ACC112 (cell line): ENCODE results near the gene GNA12.
A peak's percentile ranks its signal among the peaks of the same experiment; 100 is the strongest.

Source experiments
- H2AFZ ChIP-seq: fragments of 200-600 bp; sonication (generic); one replicate; pipeline ENCODE4 v1.6.0; 2017; ENCODE audit warnings: antibody characterized with exemption, low read length; ENCODE audit not compliant: unreplicated experiment
- H3K27ac ChIP-seq: fragments of 200-600 bp; sonication (generic); 2 replicates; pipeline ENCODE4 v1.5.1; 2014; ENCODE audit warnings: low read depth, mild to moderate bottlenecking, antibody characterized with exemption, low read length, moderate library complexity
- H3K27me3 ChIP-seq: fragments of 200-600 bp; sonication (generic); 2 replicates; pipeline ENCODE4 v1.6.1; 2014; ENCODE audit warnings: mild to moderate bottlenecking, antibody characterized with exemption, low read length, moderate library complexity, mixed read lengths; ENCODE audit not compliant: insufficient read depth
- H3K36me3 ChIP-seq: fragments of 200-600 bp; sonication (generic); 2 replicates; pipeline ENCODE4 v1.6.1; 2016; ENCODE audit warnings: mild to moderate bottlenecking, antibody characterized with exemption, low read length, moderate library complexity, mixed read lengths; ENCODE audit not compliant: insufficient read depth
- H3K4me1 ChIP-seq: fragments of 200-600 bp; sonication (generic); one replicate; pipeline ENCODE4 v1.6.1; 2016; ENCODE audit warnings: low read length, mixed read lengths; ENCODE audit not compliant: insufficient read depth, unreplicated experiment, control insufficient read depth
- H3K4me3 ChIP-seq: fragments of 200-600 bp; sonication (generic); 2 replicates; pipeline ENCODE4 v1.5.1; 2014; ENCODE audit warnings: mild to moderate bottlenecking, low read depth, low read length
- H3K79me2 ChIP-seq: fragments of 200-600 bp; sonication (generic); one replicate; pipeline ENCODE4 v1.6.0; 2016; ENCODE audit warnings: low read length; ENCODE audit not compliant: control insufficient read depth, unreplicated experiment, insufficient read depth

The GNA12 gene

DNA sequence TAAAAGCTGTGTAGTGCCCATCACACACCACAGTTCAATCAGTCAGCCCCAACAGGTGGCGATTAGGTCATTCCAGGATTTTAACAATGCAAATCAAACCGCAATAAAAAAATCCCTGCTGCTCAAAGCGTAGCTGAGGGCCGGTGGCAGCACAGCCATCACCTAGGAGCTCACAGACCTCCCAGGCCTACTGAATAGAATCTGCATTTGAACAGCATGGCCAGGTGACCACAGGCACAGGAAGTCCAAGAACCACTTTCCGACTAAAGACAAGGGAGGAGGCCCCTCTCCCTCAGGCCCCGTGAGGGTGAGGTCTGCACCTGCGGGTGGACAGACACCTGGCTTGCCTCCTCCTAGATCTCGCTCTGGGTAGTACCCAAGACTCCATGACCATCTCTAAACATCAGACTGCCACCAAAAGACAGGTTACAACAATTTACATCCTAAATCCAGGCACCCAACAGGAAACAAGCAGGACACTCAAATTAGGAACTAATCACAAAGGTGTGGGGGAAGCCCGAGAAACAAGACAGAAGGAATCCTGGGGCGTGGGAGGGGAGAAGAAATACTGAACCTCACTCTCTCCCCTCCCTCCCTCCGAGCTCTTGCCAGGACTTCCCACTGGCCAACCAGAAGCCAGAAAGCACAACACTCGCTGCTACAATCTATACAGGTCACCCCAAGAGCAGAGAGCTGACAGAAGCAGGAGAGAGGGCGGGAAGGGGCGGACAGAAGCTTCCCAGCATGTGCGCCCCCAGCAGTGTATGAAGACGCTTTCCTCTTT is 19.2 kb downstream of the GNA12 start:
- H3K79me2 ChIP-seq, result peaks cover 61% of the 10 kb centered on the region
- H3K27ac ChIP-seq, result no peak overlapping the region
- H2AFZ ChIP-seq, result no peak overlapping the region
- no peaks in the 10 kb centered on the region for H3K36me3 ChIP-seq
- H3K27me3 ChIP-seq, result no peaks in the 10 kb centered on the region
- no peak overlapping the region for H3K4me3 ChIP-seq
- H3K4me1 ChIP-seq, result peaks cover 38% of the 10 kb centered on the region

DNA sequence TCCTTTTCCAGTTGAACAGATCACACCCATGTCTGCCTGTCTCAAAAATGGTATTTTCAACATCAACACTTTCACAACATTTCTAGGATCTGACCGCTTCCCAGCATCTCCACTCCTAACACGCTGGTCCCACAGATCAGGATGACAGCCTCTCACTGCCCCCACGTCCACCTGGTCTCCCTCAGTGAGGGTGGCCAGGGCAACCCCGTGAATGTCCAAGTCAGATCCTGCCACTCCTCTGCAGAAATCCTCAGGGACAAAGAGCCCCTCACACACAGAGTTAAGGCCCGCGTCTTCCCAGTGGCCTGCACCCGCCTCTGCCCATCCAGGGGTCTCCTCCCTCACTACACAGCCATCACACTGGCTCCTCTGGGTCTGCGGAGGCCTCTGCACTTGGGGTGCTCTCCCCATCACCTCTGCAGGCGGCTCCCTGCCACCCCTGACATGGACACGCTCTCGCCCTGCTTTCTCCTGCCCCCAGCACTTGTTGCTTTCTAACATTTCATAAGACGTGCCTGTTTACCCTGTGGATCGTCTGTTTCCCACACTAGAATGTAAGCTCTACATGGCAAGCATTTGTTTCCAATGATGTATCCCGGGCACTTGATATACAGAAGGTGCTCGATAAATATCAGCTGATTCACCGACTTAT is 20.0 kb downstream of the GNA12 start:
- Histone ChIP-seq H3K4me3 (no peak overlapping the region), H3K36me3 (no peaks in the 10 kb centered on the region), H2AFZ (no peak overlapping the region), H3K27me3 (no peaks in the 10 kb centered on the region), H3K27ac (no peak overlapping the region), H3K4me1 (peaks cover 45% of the 10 kb centered on the region), H3K79me2 (peaks cover 68% of the 10 kb centered on the region)

DNA sequence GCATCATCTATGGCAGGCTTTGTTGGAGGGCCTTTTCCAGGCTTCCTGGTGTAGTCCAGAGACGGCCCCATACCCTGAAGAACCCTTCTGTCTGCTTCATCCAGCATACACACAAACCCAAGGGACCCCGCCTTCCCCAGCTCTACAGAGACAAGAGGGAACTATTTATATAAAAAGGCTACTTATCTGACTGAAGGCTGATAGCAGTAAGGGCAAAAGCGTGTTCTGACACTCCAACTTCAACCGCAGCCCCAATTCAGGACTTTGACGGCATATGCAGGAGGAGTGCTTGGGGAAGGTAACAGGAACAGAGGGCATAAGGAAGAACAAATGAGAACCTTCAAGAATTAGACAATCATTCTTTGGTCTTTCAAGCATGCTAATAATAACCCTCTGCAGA is 21.0 kb downstream of the GNA12 start:
- Histone ChIP-seq H3K79me2 (peaks cover 74% of the 10 kb centered on the region), H3K4me1 (peaks cover 55% of the 10 kb centered on the region), H3K27ac (peak overlapping the region; percentile 95)

DNA sequence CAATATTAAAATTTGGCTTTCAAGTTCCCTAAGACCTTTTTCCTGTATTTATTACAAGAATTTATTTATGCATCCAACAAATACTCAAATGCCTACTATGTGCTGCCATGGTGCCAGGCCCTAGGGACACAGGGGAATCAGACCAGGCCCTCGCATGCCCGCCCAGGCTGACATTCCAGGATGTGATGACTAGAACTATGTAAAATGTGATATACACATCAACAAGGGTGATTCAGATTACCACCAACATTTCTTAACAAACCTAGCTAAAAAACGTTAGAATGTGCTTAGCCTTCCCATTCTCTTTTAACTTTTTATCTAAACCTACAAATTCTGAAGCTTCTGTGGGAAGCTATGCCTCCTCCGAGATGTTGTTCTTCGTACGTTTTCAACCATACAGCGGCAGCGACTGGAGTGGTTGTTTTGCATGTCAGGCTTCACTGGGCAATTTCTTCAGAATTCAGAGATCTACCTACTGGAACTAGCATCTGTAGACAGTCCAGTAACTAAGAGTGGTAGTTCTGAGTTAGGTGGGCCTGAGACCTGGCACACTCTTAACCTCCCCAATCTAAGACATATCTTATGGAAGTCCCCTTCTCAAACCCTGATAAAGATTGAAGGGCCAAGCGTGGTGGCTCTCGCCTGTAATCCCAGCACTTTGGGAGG is 22.1 kb downstream of the GNA12 start:
- no peaks in the 10 kb centered on the region for H3K27me3 ChIP-seq
- peaks cover 58% of the 10 kb centered on the region for H3K4me1 ChIP-seq
- no peaks in the 10 kb centered on the region for H3K36me3 ChIP-seq
- H3K27ac ChIP-seq, result peak overlapping the region; percentile 95
- H3K4me3 ChIP-seq, result 0 out of 2 replicates have a peak overlapping the region, but pooled peaks have one; percentile 0
- no peak overlapping the region for H2AFZ ChIP-seq
- H3K79me2 ChIP-seq, result peaks cover 78% of the 10 kb centered on the region

More for the DNA sequence above, 21.0 kb downstream of the GNA12 start:
- H3K36me3 ChIP-seq, result no peaks in the 10 kb centered on the region
- no peak overlapping the region for H2AFZ ChIP-seq
- H3K4me3 ChIP-seq, result no peak overlapping the region
- no peaks in the 10 kb centered on the region for H3K27me3 ChIP-seq

DNA sequence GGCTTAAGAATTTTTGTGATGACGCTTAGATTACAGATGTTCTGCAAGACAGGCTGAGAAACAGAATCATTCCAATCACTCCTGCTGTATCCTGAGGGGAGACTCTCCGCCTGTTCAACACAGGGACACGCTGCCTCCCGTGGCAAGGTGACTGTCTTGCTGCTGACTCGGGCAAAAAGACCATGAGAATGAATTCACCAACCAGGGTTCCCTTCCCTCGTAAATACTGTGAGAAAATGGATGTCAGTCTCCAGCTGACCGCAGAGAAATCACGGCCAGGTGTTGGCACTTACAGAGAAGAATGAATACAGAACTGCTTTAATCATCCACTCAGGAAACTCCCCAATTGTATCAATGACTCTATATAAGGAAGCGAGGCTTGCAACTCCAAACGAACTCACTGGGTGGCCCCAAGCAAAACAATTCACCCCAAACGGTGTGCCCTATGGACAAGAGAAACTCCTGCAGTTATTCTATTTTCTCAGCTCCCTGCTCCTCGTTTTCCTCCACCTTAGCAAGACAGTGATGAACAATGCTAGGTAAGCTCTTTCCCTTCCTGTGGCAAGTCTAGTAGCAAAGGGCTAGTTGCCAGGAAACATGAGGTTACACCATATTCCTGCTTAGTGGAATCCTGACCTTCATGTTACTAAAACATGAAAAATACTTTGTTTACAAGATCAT is 22.8 kb downstream of the GNA12 start:
- Histone ChIP-seq H3K27ac (peak overlapping the region; percentile 95), H3K4me1 (peaks cover 58% of the 10 kb centered on the region), H3K79me2 (peaks cover 79% of the 10 kb centered on the region)

DNA sequence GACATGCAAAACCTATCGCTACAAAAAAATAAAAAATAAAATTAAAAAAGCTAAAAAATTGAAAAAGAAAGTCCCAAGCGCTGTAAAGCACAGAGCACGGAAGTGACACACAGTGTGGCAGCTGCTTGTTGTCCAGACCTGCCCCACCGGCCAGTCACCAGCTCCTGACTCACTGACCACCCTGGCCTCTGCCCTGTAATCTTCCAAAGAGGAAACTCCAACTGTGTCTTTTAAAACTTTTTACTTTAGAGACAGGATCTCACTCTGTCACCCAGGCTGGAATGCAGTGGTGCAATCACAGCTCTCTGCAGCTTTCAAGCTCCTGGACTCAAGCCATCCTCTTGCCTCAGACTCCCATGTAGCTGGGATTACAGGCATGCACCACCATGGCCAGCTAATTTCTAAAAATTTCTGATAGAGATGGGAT is 23.6 kb downstream of the GNA12 start:
- Histone ChIP-seq H2AFZ (no peak overlapping the region), H3K79me2 (peaks cover 78% of the 10 kb centered on the region), H3K4me3 (no peak overlapping the region), H3K4me1 (peaks cover 58% of the 10 kb centered on the region), H3K27me3 (no peaks in the 10 kb centered on the region), H3K36me3 (no peaks in the 10 kb centered on the region), H3K27ac (peak overlapping the region; percentile 95)

More for the DNA sequence above, 22.8 kb downstream of the GNA12 start:
- 0 out of 2 replicates have a peak overlapping the region, but pooled peaks have one; percentile 0 for H3K4me3 ChIP-seq
- no peak overlapping the region for H2AFZ ChIP-seq
- H3K27me3 ChIP-seq, result no peaks in the 10 kb centered on the region
- no peaks in the 10 kb centered on the region for H3K36me3 ChIP-seq

DNA sequence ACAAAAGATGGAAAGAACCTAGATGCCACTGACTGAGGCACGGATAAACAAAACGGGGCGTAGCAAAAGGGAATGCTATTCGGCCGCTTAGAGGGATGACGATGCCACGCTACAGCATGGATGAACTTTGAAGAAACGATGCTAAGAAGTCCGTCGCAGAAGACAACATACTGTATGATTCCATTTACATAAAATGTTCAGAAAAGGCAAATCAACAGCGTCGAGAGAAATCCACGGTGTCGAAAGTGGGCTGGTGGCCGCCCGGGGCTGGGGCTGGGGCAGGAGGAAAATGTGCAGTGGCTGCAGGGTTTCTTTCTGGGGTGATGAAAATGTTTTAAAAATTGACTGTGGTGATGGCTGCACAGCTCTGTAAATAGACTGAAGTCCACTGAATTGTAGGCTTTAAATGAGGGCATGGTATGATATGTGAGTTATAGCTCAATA is 24.1 kb downstream of the GNA12 start:
- Histone ChIP-seq H3K4me1 (peaks cover 61% of the 10 kb centered on the region), H3K36me3 (no peaks in the 10 kb centered on the region), H3K27me3 (no peaks in the 10 kb centered on the region)

DNA sequence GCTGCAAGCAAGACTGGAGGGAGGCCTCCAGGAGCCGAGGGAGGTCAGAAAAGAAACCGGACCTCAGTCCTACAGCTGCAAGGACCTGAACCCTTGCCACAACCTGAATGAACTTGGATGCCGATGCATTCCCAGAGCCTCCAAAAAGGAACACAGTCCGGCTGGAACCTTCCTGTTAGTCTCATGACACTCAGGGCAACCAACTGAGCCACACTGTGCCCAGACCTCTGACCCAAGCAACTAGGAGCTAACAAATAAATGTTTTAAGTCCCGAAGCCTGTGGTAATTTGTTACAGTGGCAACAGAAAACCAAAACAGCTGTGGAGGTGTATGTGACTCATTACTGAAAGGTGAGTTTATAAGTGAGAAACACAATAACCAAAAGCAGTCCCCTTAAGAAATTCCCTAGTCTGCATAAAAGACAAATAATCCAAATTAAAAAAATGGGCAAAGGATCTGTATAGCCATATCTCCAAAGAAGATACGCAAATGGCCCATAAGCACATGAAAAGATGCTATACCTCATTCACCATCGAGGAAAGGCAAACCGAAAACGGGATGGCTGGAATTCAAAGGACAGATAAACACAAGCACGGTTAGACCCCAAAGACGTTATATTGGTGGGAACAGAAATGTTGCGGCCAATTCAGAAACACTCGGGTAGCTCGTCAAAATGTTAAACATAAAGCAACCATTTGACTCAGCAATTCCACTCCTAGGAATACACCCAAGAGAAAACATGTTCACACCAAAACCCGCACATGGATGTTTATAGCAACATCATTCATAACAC is 24.8 kb downstream of the GNA12 start:
- H3K36me3 ChIP-seq, result no peaks in the 10 kb centered on the region
- H3K4me1 ChIP-seq, result peaks cover 67% of the 10 kb centered on the region
- H3K27ac ChIP-seq, result peak overlapping the region; percentile 95
- peaks cover 78% of the 10 kb centered on the region for H3K79me2 ChIP-seq
- no peaks in the 10 kb centered on the region for H3K27me3 ChIP-seq
- no peak overlapping the region for H3K4me3 ChIP-seq
- H2AFZ ChIP-seq, result no peak overlapping the region

More for the DNA sequence above, 24.1 kb downstream of the GNA12 start:
- peaks cover 78% of the 10 kb centered on the region for H3K79me2 ChIP-seq
- H3K4me3 ChIP-seq, result no peak overlapping the region
- H3K27ac ChIP-seq, result peak overlapping the region; percentile 95
- H2AFZ ChIP-seq, result no peak overlapping the region

DNA sequence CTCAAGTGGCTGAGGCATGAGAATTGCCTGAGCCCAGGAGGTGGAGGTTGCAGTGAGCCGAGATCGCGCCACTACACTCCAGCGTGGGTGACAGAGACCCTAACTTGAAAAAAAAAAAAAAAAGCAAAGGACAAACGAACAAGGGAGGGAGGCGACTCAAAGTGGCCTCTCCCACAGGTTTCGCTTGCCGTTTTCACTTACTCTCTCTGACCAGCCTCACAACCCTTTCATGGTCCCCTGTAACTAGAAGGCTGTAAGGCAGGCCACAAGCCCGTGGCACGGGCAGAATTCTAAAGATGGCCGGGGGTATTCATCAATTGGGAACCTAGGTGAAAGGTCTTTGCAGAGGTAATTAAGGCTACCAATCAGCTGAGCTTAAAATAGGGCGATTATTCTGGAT is 25.5 kb downstream of the GNA12 start:
- Histone ChIP-seq H3K4me1 (peaks cover 69% of the 10 kb centered on the region), H3K79me2 (peaks cover 77% of the 10 kb centered on the region), H3K4me3 (no peak overlapping the region), H3K27ac (no peak overlapping the region), H2AFZ (no peak overlapping the region), H3K27me3 (no peaks in the 10 kb centered on the region), H3K36me3 (no peaks in the 10 kb centered on the region)
